Esophagus muscularis mucosa (tissue), 4 donors: ENCODE data around the gene PDGFC. TPM values are rescaled to one million over a fixed set of nuclear protein-coding genes. Genes with fewer than 3 reads are reported as not detected.

Experiments
- DNase-seq: peaks from one replicate; pipeline ENCODE4 v3.0.0-alpha.2; 2017; ENCODE audit errors: extremely low spot score
- H3K27ac ChIP-seq, 4 donors: fragments of 200-600 bp; sonication (generic); replicated peaks in 1 of 4; 1 replicate in 3 of 4; 2 replicates in 1 of 4; pipeline ENCODE4 v1.5.1; 2016 to 2019; ENCODE audit warnings: mild to moderate bottlenecking in 1 of 4
- H3K27me3 ChIP-seq, 4 donors: fragments of 200-600 bp; sonication (generic); one replicate each; pipeline versions ENCODE4 v1.5.1 to v1.6.0; 2016 to 2019
- H3K36me3 ChIP-seq, 4 donors: fragments of 200-600 bp; sonication (generic); one replicate each; pipeline ENCODE4 v1.5.1; 2016 to 2019
- H3K4me1 ChIP-seq, 4 donors: fragments of 200-600 bp; sonication (generic); one replicate each; pipeline ENCODE4 v1.5.1; 2016 to 2019
- H3K4me3 ChIP-seq, 4 donors: fragments of 200-600 bp; sonication (generic); 1 replicate in 2 of 4; 2 replicates in 2 of 4; pipeline ENCODE4 v1.5.1; 2016 to 2019; ENCODE audit warnings: mild to moderate bottlenecking in 4 of 4, moderate library complexity in 1 of 4
- H3K9me3 ChIP-seq, 4 donors: fragments of 200-600 bp; sonication (generic); 1 replicate in 3 of 4; 2 replicates in 1 of 4; pipeline ENCODE4 v1.5.1; 2016 to 2019
- EP300 ChIP-seq: sonication (generic); formaldehyde crosslinking; IDR thresholded peaks from one replicate; pipeline ENCODE4 v1.6.1; 2017; ENCODE audit warnings: antibody characterized with exemption
- POLR2A ChIP-seq: fragments of 450-650 bp; IDR thresholded peaks from one replicate; pipeline ENCODE4 v1.6.1; 2017; ENCODE audit warnings: antibody characterized with exemption, moderate library complexity, mild to moderate bottlenecking, low read depth
- POLR2AphosphoS5 ChIP-seq, 2 donors: sonication (generic); formaldehyde crosslinking; IDR thresholded peaks; one replicate each; pipeline ENCODE4 v1.6.1; 2017; ENCODE audit warnings: antibody characterized with exemption in 2 of 2
- WGBS: methylation state at CpG from one replicate; pipeline ENCODE4 v1.1.5; 2018; 5-methylcytosine and 5-hydroxymethylcytosine counted together
- intact Hi-C: fragments of 100-400 bp; cut with DNase I; formaldehyde crosslinking; loops from one replicate; pipeline ENCODE4 v1.15.1; 2023
- total RNA-seq, 4 donors: library from RNA; depleted of rRNA; stranded (reverse); fragments of >200 nt; gene quantifications; one replicate each; pipeline versions ENCODE4 v1.1.0 to v1.2.1, GENCODE V29; 2016
- TF ChIP-seq, protein P1 (sequence below), 3 experiments: fragments of 200-600 bp in 2 of 3; fragments of 450-650 bp in 1 of 3; sonication (generic) in 2 of 3; IDR thresholded peaks; one replicate each; pipeline ENCODE4 v1.5.1; 2017 to 2019; ENCODE audit warnings: antibody characterized with exemption in 3 of 3, mild to moderate bottlenecking in 2 of 3, moderate library complexity in 1 of 3

PDGFC gene
- total RNA-seq, 4 donors from 2014 or later: 25.3 to 38.3 (median 30.0) TPM

DNA sequence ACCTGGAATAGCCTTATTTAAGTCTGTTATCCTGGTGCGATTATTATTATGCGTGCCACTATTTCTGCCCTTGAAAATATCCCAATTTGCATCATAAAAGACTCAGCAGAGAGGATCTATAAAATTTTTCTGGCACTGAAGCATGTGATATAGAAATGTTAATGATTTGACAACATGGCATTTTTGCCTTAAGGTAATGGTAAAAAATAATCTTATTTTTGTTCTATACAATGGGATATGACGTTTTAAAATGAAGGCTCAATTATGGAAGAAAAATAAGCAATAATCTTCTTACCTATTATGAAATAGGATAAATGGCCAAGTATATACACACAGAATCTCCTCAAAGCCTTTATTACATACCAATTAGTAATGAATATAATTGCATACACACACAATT lies 113.5 kb downstream of the PDGFC start:
- H3K4me1 ChIP-seq: no peaks in the 10 kb centered on the region
- DNase-seq: no peak
- TF ChIP-seq EP300: no peak
- no peak for TF ChIP-seq POLR2AphosphoS5 (IDR thresholded peaks at IDR 0.05)
- TF ChIP-seq, protein P1, sequence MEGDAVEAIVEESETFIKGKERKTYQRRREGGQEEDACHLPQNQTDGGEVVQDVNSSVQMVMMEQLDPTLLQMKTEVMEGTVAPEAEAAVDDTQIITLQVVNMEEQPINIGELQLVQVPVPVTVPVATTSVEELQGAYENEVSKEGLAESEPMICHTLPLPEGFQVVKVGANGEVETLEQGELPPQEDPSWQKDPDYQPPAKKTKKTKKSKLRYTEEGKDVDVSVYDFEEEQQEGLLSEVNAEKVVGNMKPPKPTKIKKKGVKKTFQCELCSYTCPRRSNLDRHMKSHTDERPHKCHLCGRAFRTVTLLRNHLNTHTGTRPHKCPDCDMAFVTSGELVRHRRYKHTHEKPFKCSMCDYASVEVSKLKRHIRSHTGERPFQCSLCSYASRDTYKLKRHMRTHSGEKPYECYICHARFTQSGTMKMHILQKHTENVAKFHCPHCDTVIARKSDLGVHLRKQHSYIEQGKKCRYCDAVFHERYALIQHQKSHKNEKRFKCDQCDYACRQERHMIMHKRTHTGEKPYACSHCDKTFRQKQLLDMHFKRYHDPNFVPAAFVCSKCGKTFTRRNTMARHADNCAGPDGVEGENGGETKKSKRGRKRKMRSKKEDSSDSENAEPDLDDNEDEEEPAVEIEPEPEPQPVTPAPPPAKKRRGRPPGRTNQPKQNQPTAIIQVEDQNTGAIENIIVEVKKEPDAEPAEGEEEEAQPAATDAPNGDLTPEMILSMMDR (IDR thresholded peaks at IDR 0.05): no peak
- TF ChIP-seq POLR2A: no peak
- no peaks in the 10 kb centered on the region for H3K27me3 ChIP-seq
- WGBS: 93% methylated on average over 3 of the region's 3 CpGs
- no peak overlapping the region for H3K4me3 ChIP-seq
- H3K36me3 ChIP-seq: no peaks in the 10 kb centered on the region
- intact Hi-C loops: no loop called here
- H3K9me3 ChIP-seq: no peaks in the 10 kb centered on the region
- H3K27ac ChIP-seq: no peak overlapping the region

DNA sequence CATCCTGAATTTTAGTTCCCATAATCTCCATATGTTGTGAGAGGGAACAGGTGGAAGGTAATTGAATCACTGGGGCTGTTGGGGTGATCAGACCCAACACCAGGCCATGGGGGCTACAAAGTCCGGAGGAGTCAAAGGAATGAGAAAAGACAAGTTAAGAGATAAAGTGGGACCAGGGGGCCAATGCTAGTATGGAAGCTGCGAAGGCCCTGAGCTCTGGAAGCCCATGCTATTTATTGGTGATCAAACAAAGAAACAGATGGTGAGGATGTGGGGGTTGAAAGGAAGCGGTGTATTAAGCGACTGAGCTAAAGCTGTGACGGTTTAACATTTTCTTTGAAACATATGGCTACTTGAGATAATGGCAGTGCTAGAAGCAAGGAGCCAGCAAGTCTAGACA lies 132.8 kb downstream of the PDGFC start:
- Histone ChIP-seq H3K9me3 (peaks cover 0 to 29% (median 14%) of the 10 kb centered on the region in 4 donors), H3K27ac (no peak overlapping the region), H3K4me1 (peaks cover 0 to 20% (median 11%) of the 10 kb centered on the region in 4 donors), H3K4me3 (no peak overlapping the region), H3K27me3 (no peaks in the 10 kb centered on the region), H3K36me3 (peaks cover 0 to 10% (median 0%) of the 10 kb centered on the region in 4 donors)
- WGBS: 92% methylated on average over 5 of the region's 5 CpGs
- DNase-seq: no peak
- TF ChIP-seq EP300: no peak
- TF ChIP-seq, protein P1 (IDR thresholded peaks at IDR 0.05): no peak
- no peak for TF ChIP-seq POLR2AphosphoS5 (IDR thresholded peaks at IDR 0.05)
- no peak for TF ChIP-seq POLR2A
- intact Hi-C loops: loop anchor here (10.0 kb wide), 1 partner anchor 126 kb away; no protein-coding TSS in a partner anchor

GRCh38 chr4:156837625-156838345 lies 133.8 kb downstream of the PDGFC start:
- no peak for TF ChIP-seq EP300
- TF ChIP-seq, protein P1 (IDR thresholded peaks at IDR 0.05): no peak
- TF ChIP-seq POLR2AphosphoS5 (IDR thresholded peaks at IDR 0.05): no peak
- TF ChIP-seq POLR2A: no peak
- 73% methylated on average over 2 of the region's 2 CpGs for WGBS
- DNase-seq: no peak
- peaks cover 0 to 10% (median 0%) of the 10 kb centered on the region in 4 donors for H3K36me3 ChIP-seq
- no peak overlapping the region for H3K4me3 ChIP-seq
- H3K9me3 ChIP-seq: peaks cover 0 to 29% (median 14%) of the 10 kb centered on the region in 4 donors
- H3K27ac ChIP-seq: no peak overlapping the region
- intact Hi-C loops: loop anchor here (10.0 kb wide), 1 partner anchor 127 kb away; no protein-coding TSS in a partner anchor
- H3K27me3 ChIP-seq: no peaks in the 10 kb centered on the region
- peaks cover 0 to 20% (median 15%) of the 10 kb centered on the region in 4 donors for H3K4me1 ChIP-seq

DNA sequence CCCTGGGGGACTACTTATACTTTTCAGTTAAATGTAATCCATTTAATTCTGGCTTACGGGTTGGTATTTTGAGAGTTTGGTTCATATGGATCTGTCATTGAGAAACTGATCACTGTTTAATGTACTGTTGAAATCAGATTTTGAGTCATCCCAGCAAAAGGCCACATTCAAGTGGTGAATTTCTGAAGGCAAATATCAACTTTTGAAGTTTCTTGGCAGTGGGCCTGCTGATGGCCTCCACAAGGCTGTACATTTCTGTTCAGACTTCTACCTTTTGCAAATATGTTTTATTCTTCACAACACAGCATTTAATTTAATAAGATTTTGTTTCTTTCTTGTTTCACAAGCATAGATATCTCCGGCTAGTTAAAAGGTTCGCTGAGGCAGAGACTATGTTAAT lies 138.7 kb downstream of the PDGFC start:
- no peak for DNase-seq
- TF ChIP-seq, protein P1 (IDR thresholded peaks at IDR 0.05): no peak
- no peak for TF ChIP-seq POLR2AphosphoS5 (IDR thresholded peaks at IDR 0.05)
- TF ChIP-seq EP300: no peak
- no peak for TF ChIP-seq POLR2A
- Histone ChIP-seq H3K9me3 (peaks cover 0 to 4% (median 0%) of the 10 kb centered on the region in 4 donors), H3K36me3 (no peaks in the 10 kb centered on the region), H3K27me3 (no peaks in the 10 kb centered on the region), H3K27ac (no peak overlapping the region), H3K4me1 (peaks cover 8 to 42% (median 22%) of the 10 kb centered on the region in 4 donors), H3K4me3 (no peak overlapping the region)
- intact Hi-C loops: loop anchor here (10.0 kb wide), 1 partner anchor 132 kb away; no protein-coding TSS in a partner anchor
- WGBS: 98% methylated on average over 3 of the region's 3 CpGs
